GM08714 (cell line): ENCODE measurements around the gene IRF8.

Experiments
- H3K4me3 ChIP-seq: fragments of 200-500 bp; sonication (Bioruptor generic); 2 replicates; pipeline ENCODE4 v1.5.1; 2014; ENCODE audit warnings: mild to moderate bottlenecking, low read length, inconsistent platforms
- ZNF274 ChIP-seq: IDR thresholded peaks from 2 replicates; pipeline ENCODE4 v1.6.1; 2012; ENCODE audit warnings: mild to moderate bottlenecking, low read depth, low read length

IRF8 gene

GRCh38 chr16:85878875-85879274 is 20.1 kb upstream of the IRF8 start:
- TF ChIP-seq ZNF274, result no peak
- H3K4me3 ChIP-seq, result no peak overlapping the region

GRCh38 chr16:85879549-85879948 is 19.4 kb upstream of the IRF8 start:
- H3K4me3 ChIP-seq, result no peak overlapping the region
- no peak for TF ChIP-seq ZNF274

GRCh38 chr16:85879975-85880831 is 18.8 kb upstream of the IRF8 start:
- TF ChIP-seq ZNF274, result no peak
- H3K4me3 ChIP-seq, result no peak overlapping the region

- TF ChIP-seq ZNF274, result no peak
Observed at GRCh38 chr16:85880861-85881260, 18.1 kb upstream of the IRF8 start.

GRCh38 chr16:85881436-85881835 is 17.5 kb upstream of the IRF8 start:
- no peak overlapping the region for H3K4me3 ChIP-seq
- TF ChIP-seq ZNF274, result no peak

More at GRCh38 chr16:85880861-85881260, 18.1 kb upstream of the IRF8 start:
- no peak overlapping the region for H3K4me3 ChIP-seq

GRCh38 chr16:85882181-85882810 is 16.7 kb upstream of the IRF8 start:
- TF ChIP-seq ZNF274, result no peak
- H3K4me3 ChIP-seq, result no peak overlapping the region

- TF ChIP-seq ZNF274, result no peak
- H3K4me3 ChIP-seq, result no peak overlapping the region
Observed at GRCh38 chr16:85883813-85884212, 15.1 kb upstream of the IRF8 start.

- no peak for TF ChIP-seq ZNF274
- no peak overlapping the region for H3K4me3 ChIP-seq
Observed at GRCh38 chr16:85884808-85885463, 14.0 kb upstream of the IRF8 start.

GRCh38 chr16:85885537-85885936 is 13.4 kb upstream of the IRF8 start:
- H3K4me3 ChIP-seq, result no peak overlapping the region
- TF ChIP-seq ZNF274, result no peak

GRCh38 chr16:85888405-85889331 is 10.3 kb upstream of the IRF8 start:
- H3K4me3 ChIP-seq, result peak overlapping the region; percentile 2; the same call in 1 of the 2 replicates
- no peak for TF ChIP-seq ZNF274

- no peak for TF ChIP-seq ZNF274
- no peak overlapping the region for H3K4me3 ChIP-seq
Observed at GRCh38 chr16:85891033-85891775, 7.8 kb upstream of the IRF8 start.

GRCh38 chr16:85891776-85892166 is 7.2 kb upstream of the IRF8 start:
- H3K4me3 ChIP-seq, result no peak overlapping the region

GRCh38 chr16:85892760-85893159 is 6.2 kb upstream of the IRF8 start:
- TF ChIP-seq ZNF274, result no peak

More at GRCh38 chr16:85891776-85892166, 7.2 kb upstream of the IRF8 start:
- TF ChIP-seq ZNF274, result no peak

GRCh38 chr16:85894266-85894665 is 4.7 kb upstream of the IRF8 start:
- no peak overlapping the region for H3K4me3 ChIP-seq
- no peak for TF ChIP-seq ZNF274

More at GRCh38 chr16:85892760-85893159, 6.2 kb upstream of the IRF8 start:
- H3K4me3 ChIP-seq, result no peak overlapping the region
